ENCODE results near the gene HES5. TPM values are rescaled to one million over a fixed set of nuclear protein-coding genes. Genes with fewer than 3 reads are reported as not detected.

HES5 gene
- total RNA-seq, 1 experiment from 2014 or later = 0.84 TPM

- Histone ChIP-seq H3K36me3 (ENCODE audit: low read depth, low read length) (no peaks in the 10 kb centered on the region), H3K27me3 (ENCODE audit: low read length) (0 out of 2 replicates have a peak, but pooled peaks cover 9% of the 10 kb centered on the region), H3K79me2 (ENCODE audit: low read length) (no peaks in the 10 kb centered on the region), H3K4me2 (ENCODE audit: low read length) (no peak overlapping the region), H3F3A (ENCODE audit: low read length, unreplicated experiment) (no peaks in the 10 kb centered on the region), H3K4me1 (ENCODE audit: insufficient read depth, low read length) (no peaks in the 10 kb centered on the region), H3K27ac (ENCODE audit: low read length) (no peak overlapping the region), H3K9me3 (ENCODE audit: low read length) (no peaks in the 10 kb centered on the region), H3K9me2 (replicated peaks; ENCODE audit: low read length) (no peaks in the 10 kb centered on the region), H2AFZ (ENCODE audit: low read length) (no peak overlapping the region), H3K4me3 (ENCODE audit: low read length) (no peak overlapping the region), H4K20me1 (ENCODE audit: low read length) (no peaks in the 10 kb centered on the region), H3K9ac (ENCODE audit: low read length) (no peak overlapping the region)
- ChIA-PET POLR2A (ENCODE audit: unreplicated experiment) (no interaction called here), CTCF (no interaction called here)
- TF ChIP-seq CTCF (conservative IDR thresholded peaks at IDR 0.05; ENCODE audit: low read depth, low read length) (no peak), EZH2phosphoT487 (IDR thresholded peaks at IDR 0.05; ENCODE audit: borderline replicate concordance, low read length) (no peak), EZH2 (IDR thresholded peaks at IDR 0.05; ENCODE audit: low read length, unreplicated experiment) (no peak)
- DNase-seq = no peak
- ATAC-seq = peak; percentile 32
- intact Hi-C loops (cut with micrococcal nuclease) = no loop called here
- BruUV-seq (replicated peaks) = no TSS peak
Measured at GRCh38 chr1:2566101-2567045, 36.3 kb upstream of the HES5 start.

GRCh38 chr1:2564815-2565374, 34.8 kb upstream of the HES5 start:
- H3K27ac ChIP-seq (ENCODE audit: low read length) = no peak overlapping the region
- H3K4me3 ChIP-seq (ENCODE audit: low read length) = no peak overlapping the region
- no peaks in the 10 kb centered on the region for H3K9me3 ChIP-seq (ENCODE audit: low read length)
- no peaks in the 10 kb centered on the region for H4K20me1 ChIP-seq (ENCODE audit: low read length)
- H2AFZ ChIP-seq (ENCODE audit: low read length) = no peak overlapping the region
- H3K9ac ChIP-seq (ENCODE audit: low read length) = no peak overlapping the region
- no peaks in the 10 kb centered on the region for H3K79me2 ChIP-seq (ENCODE audit: low read length)
- DNase-seq (no peak), ATAC-seq (peak; percentile 14; the same call in 1 of the 2 replicates)
- BruUV-seq (replicated peaks) = no TSS peak
- H3K36me3 ChIP-seq (ENCODE audit: low read depth, low read length) = no peaks in the 10 kb centered on the region
- no peak overlapping the region for H3K4me2 ChIP-seq (ENCODE audit: low read length)
- TF ChIP-seq EZH2phosphoT487 (IDR thresholded peaks at IDR 0.05; ENCODE audit: borderline replicate concordance, low read length) (no peak), EZH2 (IDR thresholded peaks at IDR 0.05; ENCODE audit: low read length, unreplicated experiment) (no peak), CTCF (conservative IDR thresholded peaks at IDR 0.05; ENCODE audit: low read depth, low read length) (no peak)
- CTCF ChIA-PET = no interaction called here
- no peaks in the 10 kb centered on the region for H3K4me1 ChIP-seq (ENCODE audit: insufficient read depth, low read length)
- POLR2A ChIA-PET (ENCODE audit: unreplicated experiment) = no interaction called here
- H3F3A ChIP-seq (ENCODE audit: low read length, unreplicated experiment) = no peaks in the 10 kb centered on the region
- intact Hi-C loops (cut with micrococcal nuclease) = no loop called here
- H3K27me3 ChIP-seq (ENCODE audit: low read length) = 0 out of 2 replicates have a peak, but pooled peaks cover 9% of the 10 kb centered on the region
- no peaks in the 10 kb centered on the region for H3K9me2 ChIP-seq (replicated peaks; ENCODE audit: low read length)
